Measurements from ENCODE around the gene FHIP1A. TPM values are rescaled to one million over a fixed set of nuclear protein-coding genes. Genes with fewer than 3 reads are reported as not detected.

The FHIP1A gene
- total and polyA plus RNA-seq, 4 donors: 0.50 to 3.8 (median 1.0) TPM

DNA sequence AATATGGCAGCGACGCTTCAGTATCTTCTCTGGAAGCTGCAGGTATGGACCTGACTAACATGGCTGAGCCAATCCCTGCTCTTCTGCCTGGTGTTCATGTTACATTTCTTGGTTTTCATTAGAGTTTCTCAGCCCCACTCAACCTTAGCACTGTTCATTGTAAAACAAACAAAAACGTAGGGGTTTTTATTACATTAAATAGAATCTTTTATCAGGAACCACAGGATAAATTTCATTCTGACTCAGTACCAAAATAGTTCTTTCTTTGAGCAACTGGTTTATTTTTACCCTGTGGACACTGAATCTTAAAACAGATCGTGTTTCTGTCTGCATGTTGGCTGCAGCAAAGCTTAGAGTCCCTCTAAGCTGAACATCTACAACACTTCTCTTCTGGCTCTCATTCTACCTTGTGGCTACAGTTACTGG, 27.1 kb downstream of the FHIP1A start:
- no peaks in the 10 kb centered on the region for H3K36me3 ChIP-seq (ENCODE audit: control insufficient read depth in 4 of 4, insufficient read depth in 3 of 4, low read depth in 1 of 4, low read length in 3 of 4)
- TF ChIP-seq RXRA (IDR thresholded peaks at IDR 0.05) (no peak), RAD21 (IDR thresholded peaks at IDR 0.05) (no peak), FOXA1 (IDR thresholded peaks at IDR 0.05) (no peak), EGR1 (IDR thresholded peaks at IDR 0.05; ENCODE audit: low read depth in 2 of 2) (no peak), HNF4G (IDR thresholded peaks at IDR 0.05) (no peak), FOXA2 (IDR thresholded peaks at IDR 0.05) (no peak)
- TF ChIP-seq, protein P1, sequence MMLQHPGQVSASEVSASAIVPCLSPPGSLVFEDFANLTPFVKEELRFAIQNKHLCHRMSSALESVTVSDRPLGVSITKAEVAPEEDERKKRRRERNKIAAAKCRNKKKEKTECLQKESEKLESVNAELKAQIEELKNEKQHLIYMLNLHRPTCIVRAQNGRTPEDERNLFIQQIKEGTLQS (IDR thresholded peaks at IDR 0.05): no peak
- TF ChIP-seq, protein P2, sequence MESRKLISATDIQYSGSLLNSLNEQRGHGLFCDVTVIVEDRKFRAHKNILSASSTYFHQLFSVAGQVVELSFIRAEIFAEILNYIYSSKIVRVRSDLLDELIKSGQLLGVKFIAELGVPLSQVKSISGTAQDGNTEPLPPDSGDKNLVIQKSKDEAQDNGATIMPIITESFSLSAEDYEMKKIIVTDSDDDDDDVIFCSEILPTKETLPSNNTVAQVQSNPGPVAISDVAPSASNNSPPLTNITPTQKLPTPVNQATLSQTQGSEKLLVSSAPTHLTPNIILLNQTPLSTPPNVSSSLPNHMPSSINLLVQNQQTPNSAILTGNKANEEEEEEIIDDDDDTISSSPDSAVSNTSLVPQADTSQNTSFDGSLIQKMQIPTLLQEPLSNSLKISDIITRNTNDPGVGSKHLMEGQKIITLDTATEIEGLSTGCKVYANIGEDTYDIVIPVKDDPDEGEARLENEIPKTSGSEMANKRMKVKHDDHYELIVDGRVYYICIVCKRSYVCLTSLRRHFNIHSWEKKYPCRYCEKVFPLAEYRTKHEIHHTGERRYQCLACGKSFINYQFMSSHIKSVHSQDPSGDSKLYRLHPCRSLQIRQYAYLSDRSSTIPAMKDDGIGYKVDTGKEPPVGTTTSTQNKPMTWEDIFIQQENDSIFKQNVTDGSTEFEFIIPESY (IDR thresholded peaks at IDR 0.05): no peak
- TF ChIP-seq, protein P3, sequence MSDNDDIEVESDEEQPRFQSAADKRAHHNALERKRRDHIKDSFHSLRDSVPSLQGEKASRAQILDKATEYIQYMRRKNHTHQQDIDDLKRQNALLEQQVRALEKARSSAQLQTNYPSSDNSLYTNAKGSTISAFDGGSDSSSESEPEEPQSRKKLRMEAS (IDR thresholded peaks at IDR 0.05): no peak
- no peaks in the 10 kb centered on the region for H3K27me3 ChIP-seq (ENCODE audit: control insufficient read depth in 4 of 4, insufficient read depth in 4 of 4, low read length in 3 of 4)
- 78% methylated on average over 4 of the region's 4 CpGs for WGBS
- H3K9me3 ChIP-seq (ENCODE audit: control insufficient read depth in 4 of 4, low read length in 3 of 4): no peaks in the 10 kb centered on the region
- peaks cover 0 to 3% (median 0%) of the 10 kb centered on the region in 4 donors for H3K4me1 ChIP-seq (ENCODE audit: control insufficient read depth in 4 of 4, insufficient read depth in 4 of 4, low read length in 3 of 4)
- no peak overlapping the region for H3K9ac ChIP-seq (ENCODE audit: low read depth in 1 of 2, low read length in 2 of 2)
- H3K4me3 ChIP-seq (ENCODE audit: low read depth in 1 of 3, low read length in 3 of 3): no peak overlapping the region
- no peak for DNase-seq (ENCODE audit: low spot score)
- no peak overlapping the region for H3K27ac ChIP-seq (ENCODE audit: low read depth in 1 of 2, low read length in 2 of 2)

DNA sequence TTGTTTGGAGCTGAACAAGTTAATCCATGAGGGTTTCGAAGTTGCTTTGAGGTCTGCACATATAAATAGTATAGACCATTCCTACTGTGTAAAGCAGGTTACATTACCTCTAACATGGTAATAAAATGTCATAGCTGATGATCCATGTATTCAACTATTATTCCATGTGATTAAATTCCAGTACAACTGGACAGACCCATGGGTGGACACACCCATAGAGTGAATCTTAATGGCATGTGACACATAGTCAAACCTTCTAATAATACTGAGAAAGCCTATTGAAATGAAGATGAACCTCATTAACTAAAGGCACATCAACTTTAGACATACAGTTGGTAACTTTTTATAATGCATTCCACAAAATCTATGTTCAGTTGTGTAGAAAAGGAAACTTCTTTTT, 28.5 kb downstream of the FHIP1A start:
- Histone ChIP-seq H3K27me3 (ENCODE audit: control insufficient read depth in 4 of 4, insufficient read depth in 4 of 4, low read length in 3 of 4) (no peaks in the 10 kb centered on the region), H3K4me3 (ENCODE audit: low read depth in 1 of 3, low read length in 3 of 3) (no peak overlapping the region), H3K27ac (ENCODE audit: low read depth in 1 of 2, low read length in 2 of 2) (no peak overlapping the region), H3K9me3 (ENCODE audit: control insufficient read depth in 4 of 4, low read length in 3 of 4) (no peaks in the 10 kb centered on the region), H3K4me1 (ENCODE audit: control insufficient read depth in 4 of 4, insufficient read depth in 4 of 4, low read length in 3 of 4) (peaks cover 0 to 3% (median 0%) of the 10 kb centered on the region in 4 donors), H3K36me3 (ENCODE audit: control insufficient read depth in 4 of 4, insufficient read depth in 3 of 4, low read depth in 1 of 4, low read length in 3 of 4) (no peaks in the 10 kb centered on the region), H3K9ac (ENCODE audit: low read depth in 1 of 2, low read length in 2 of 2) (no peak overlapping the region)
- no peak for TF ChIP-seq GABPA (IDR thresholded peaks at IDR 0.05 in 1 of 2, conservative IDR thresholded peaks at IDR 0.05 in 1 of 2)
- TF ChIP-seq, protein P1 (IDR thresholded peaks at IDR 0.05): no peak
- DNase-seq (ENCODE audit: low spot score): no peak
- 91% methylated on average over 1 of the region's 1 CpG for WGBS

DNA sequence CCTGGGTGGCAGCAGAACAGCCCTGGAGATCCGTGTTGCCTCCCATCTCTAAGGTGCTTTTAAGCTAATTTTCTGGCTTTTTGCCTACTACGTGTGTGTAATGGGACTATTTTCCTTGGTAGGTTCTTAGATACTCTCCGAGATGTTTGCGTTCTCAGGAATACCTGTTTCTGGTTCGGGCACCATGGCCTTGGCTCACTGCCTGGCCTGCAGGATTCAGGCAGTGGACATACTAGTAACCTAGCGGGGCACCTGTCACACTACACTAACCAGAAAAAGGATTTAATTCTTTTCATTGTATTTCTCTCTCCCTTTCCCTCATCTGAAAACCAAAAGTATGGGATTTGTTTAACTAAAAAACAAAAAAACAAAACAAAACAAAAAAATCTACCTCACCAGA, 29.2 kb downstream of the FHIP1A start:
- 95% methylated on average over 6 of the region's 6 CpGs for WGBS
- H3K9ac ChIP-seq (ENCODE audit: low read depth in 1 of 2, low read length in 2 of 2): no peak overlapping the region
- H3K9me3 ChIP-seq (ENCODE audit: control insufficient read depth in 4 of 4, low read length in 3 of 4): no peaks in the 10 kb centered on the region
- DNase-seq (ENCODE audit: low spot score): no peak
- H3K4me3 ChIP-seq (ENCODE audit: low read depth in 1 of 3, low read length in 3 of 3): no peak overlapping the region
- TF ChIP-seq, protein P4, sequence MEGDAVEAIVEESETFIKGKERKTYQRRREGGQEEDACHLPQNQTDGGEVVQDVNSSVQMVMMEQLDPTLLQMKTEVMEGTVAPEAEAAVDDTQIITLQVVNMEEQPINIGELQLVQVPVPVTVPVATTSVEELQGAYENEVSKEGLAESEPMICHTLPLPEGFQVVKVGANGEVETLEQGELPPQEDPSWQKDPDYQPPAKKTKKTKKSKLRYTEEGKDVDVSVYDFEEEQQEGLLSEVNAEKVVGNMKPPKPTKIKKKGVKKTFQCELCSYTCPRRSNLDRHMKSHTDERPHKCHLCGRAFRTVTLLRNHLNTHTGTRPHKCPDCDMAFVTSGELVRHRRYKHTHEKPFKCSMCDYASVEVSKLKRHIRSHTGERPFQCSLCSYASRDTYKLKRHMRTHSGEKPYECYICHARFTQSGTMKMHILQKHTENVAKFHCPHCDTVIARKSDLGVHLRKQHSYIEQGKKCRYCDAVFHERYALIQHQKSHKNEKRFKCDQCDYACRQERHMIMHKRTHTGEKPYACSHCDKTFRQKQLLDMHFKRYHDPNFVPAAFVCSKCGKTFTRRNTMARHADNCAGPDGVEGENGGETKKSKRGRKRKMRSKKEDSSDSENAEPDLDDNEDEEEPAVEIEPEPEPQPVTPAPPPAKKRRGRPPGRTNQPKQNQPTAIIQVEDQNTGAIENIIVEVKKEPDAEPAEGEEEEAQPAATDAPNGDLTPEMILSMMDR (IDR thresholded peaks at IDR 0.05; ENCODE audit: low read depth, low read length, missing input control): no peak
- no peak for TF ChIP-seq JUND (IDR thresholded peaks at IDR 0.05)
- TF ChIP-seq SP1 (IDR thresholded peaks at IDR 0.05): no peak
- TF ChIP-seq, protein P5, sequence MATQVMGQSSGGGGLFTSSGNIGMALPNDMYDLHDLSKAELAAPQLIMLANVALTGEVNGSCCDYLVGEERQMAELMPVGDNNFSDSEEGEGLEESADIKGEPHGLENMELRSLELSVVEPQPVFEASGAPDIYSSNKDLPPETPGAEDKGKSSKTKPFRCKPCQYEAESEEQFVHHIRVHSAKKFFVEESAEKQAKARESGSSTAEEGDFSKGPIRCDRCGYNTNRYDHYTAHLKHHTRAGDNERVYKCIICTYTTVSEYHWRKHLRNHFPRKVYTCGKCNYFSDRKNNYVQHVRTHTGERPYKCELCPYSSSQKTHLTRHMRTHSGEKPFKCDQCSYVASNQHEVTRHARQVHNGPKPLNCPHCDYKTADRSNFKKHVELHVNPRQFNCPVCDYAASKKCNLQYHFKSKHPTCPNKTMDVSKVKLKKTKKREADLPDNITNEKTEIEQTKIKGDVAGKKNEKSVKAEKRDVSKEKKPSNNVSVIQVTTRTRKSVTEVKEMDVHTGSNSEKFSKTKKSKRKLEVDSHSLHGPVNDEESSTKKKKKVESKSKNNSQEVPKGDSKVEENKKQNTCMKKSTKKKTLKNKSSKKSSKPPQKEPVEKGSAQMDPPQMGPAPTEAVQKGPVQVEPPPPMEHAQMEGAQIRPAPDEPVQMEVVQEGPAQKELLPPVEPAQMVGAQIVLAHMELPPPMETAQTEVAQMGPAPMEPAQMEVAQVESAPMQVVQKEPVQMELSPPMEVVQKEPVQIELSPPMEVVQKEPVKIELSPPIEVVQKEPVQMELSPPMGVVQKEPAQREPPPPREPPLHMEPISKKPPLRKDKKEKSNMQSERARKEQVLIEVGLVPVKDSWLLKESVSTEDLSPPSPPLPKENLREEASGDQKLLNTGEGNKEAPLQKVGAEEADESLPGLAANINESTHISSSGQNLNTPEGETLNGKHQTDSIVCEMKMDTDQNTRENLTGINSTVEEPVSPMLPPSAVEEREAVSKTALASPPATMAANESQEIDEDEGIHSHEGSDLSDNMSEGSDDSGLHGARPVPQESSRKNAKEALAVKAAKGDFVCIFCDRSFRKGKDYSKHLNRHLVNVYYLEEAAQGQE (IDR thresholded peaks at IDR 0.05): no peak
- TF ChIP-seq, protein P1 (IDR thresholded peaks at IDR 0.05): no peak
- TF ChIP-seq, protein P2 (IDR thresholded peaks at IDR 0.05): no peak
- TF ChIP-seq HNF4A (conservative IDR thresholded peaks at IDR 0.05): no peak
- no peak for TF ChIP-seq GABPA (IDR thresholded peaks at IDR 0.05 in 1 of 2, conservative IDR thresholded peaks at IDR 0.05 in 1 of 2)
- TF ChIP-seq, protein P3 (IDR thresholded peaks at IDR 0.05): no peak
- no peak overlapping the region for H3K27ac ChIP-seq (ENCODE audit: low read depth in 1 of 2, low read length in 2 of 2)
- H3K36me3 ChIP-seq (ENCODE audit: control insufficient read depth in 4 of 4, insufficient read depth in 3 of 4, low read depth in 1 of 4, low read length in 3 of 4): no peaks in the 10 kb centered on the region
- H3K27me3 ChIP-seq (ENCODE audit: control insufficient read depth in 4 of 4, insufficient read depth in 4 of 4, low read length in 3 of 4): no peaks in the 10 kb centered on the region
- H3K4me1 ChIP-seq (ENCODE audit: control insufficient read depth in 4 of 4, insufficient read depth in 4 of 4, low read length in 3 of 4): peaks cover 0 to 3% (median 0%) of the 10 kb centered on the region in 4 donors
